H1 (cell line): Measurements from ENCODE around the gene COLEC11. TPM values are rescaled to one million over a fixed set of nuclear protein-coding genes. Genes with fewer than 3 reads are reported as not detected.
A peak's percentile ranks its signal among the peaks of the same experiment; 100 is the strongest.

Experiments used
- CTCF ChIA-PET: fragments of 300-600 bp; sonication (Branson Sonifier 250); formaldehyde crosslinking; loops from one replicate; lab custom pipeline; 2021; ENCODE audit not compliant: partially characterized antibody; lab: Charles Lee
- POLR2A ChIA-PET: fragments of 300-600 bp; sonication (Branson Sonifier 250); formaldehyde crosslinking; loops from one replicate; lab custom pipeline; 2021; ENCODE audit warnings: inconsistent platforms; ENCODE audit not compliant: partially characterized antibody; lab: Charles Lee
- DNase-seq, 2 experiments: peaks; one replicate each; pipeline versions ENCODE4 v3.0.0 to v3.0.0-alpha.2; 2010 to 2022; ENCODE audit warnings: low spot score in 2 of 2, low read depth in 1 of 2, mixed read lengths in 1 of 2
- FAIRE-seq: peaks from 2 replicates; lab custom pipeline; 2011; peaks lifted over from hg19 to GRCh38; lab: Jason Lieb, UNC
- H2AFZ ChIP-seq: 2 replicates; pipeline ENCODE4 v1.8.1; 2012; ENCODE audit warnings: low read length, inconsistent platforms
- H2AK5ac ChIP-seq: 2 replicates; pipeline ENCODE4 v1.6.1; 2013; ENCODE audit warnings: low read depth, low read length
- H2BK120ac ChIP-seq: replicated peaks from 2 replicates; pipeline ENCODE3; 2013; ENCODE audit warnings: low read depth, low read length, inconsistent platforms
- H2BK12ac ChIP-seq: 2 replicates; pipeline ENCODE4 v1.6.1; 2013; ENCODE audit warnings: low read depth, low read length
- H2BK15ac ChIP-seq: 2 replicates; pipeline ENCODE4 v1.6.1; 2013; ENCODE audit warnings: low read length
- H2BK20ac ChIP-seq: 2 replicates; pipeline ENCODE4 v1.6.1; 2013; ENCODE audit warnings: low read length
- H2BK5ac ChIP-seq: 2 replicates; pipeline ENCODE4 v1.6.1; 2013; ENCODE audit warnings: low read depth, low read length
- H3K14ac ChIP-seq: 2 replicates; pipeline ENCODE4 v1.6.1; 2013; ENCODE audit warnings: inconsistent platforms; ENCODE audit not compliant: insufficient read length
- H3K18ac ChIP-seq: 2 replicates; pipeline ENCODE4 v1.6.1; 2013; ENCODE audit warnings: low read length; ENCODE audit errors: extremely low read depth
- H3K23ac ChIP-seq: 2 replicates; pipeline ENCODE4 v1.6.1; 2013; ENCODE audit warnings: inconsistent platforms; ENCODE audit not compliant: insufficient read length
- H3K23me2 ChIP-seq: 2 replicates; pipeline ENCODE4 v1.6.1; 2013; ENCODE audit warnings: low read depth, low read length
- H3K27ac ChIP-seq: 2 replicates; pipeline ENCODE4 v1.6.1; 2011; ENCODE audit warnings: low read depth, low read length, inconsistent platforms
- H3K27me3 ChIP-seq, 4 experiments: replicated peaks in 1 of 4; 1 replicate in 1 of 4; 2 replicates in 3 of 4; pipeline versions ENCODE4 v1.6.1 to v1.8.1; 2011 to 2013; ENCODE audit warnings: low read length in 3 of 4, mild to moderate bottlenecking in 3 of 4, inconsistent platforms in 2 of 4, mixed read lengths in 2 of 4, moderate library complexity in 1 of 4; ENCODE audit not compliant: control insufficient read depth in 3 of 4, insufficient read depth in 3 of 4; ENCODE audit errors: extremely low read depth in 1 of 4
- H3K36me3 ChIP-seq, 4 experiments: 2 replicates each; pipeline versions ENCODE4 v1.6.1 to v1.8.1; 2011 to 2013; ENCODE audit warnings: mild to moderate bottlenecking in 4 of 4, low read length in 3 of 4, moderate library complexity in 2 of 4, control low read depth in 1 of 4, inconsistent platforms in 1 of 4; ENCODE audit not compliant: insufficient read depth in 4 of 4, control insufficient read depth in 2 of 4
- H3K4ac ChIP-seq: replicated peaks from 2 replicates; pipeline ENCODE3; 2013; ENCODE audit warnings: low read length, low read depth, mixed read lengths, inconsistent platforms; ENCODE audit not compliant: insufficient read length
- H3K4me1 ChIP-seq, 4 experiments: replicated peaks in 1 of 4; 1 replicate in 1 of 4; 2 replicates in 3 of 4; pipeline versions ENCODE4 v1.6.1 to v1.8.1; 2011 to 2013; ENCODE audit warnings: low read length in 3 of 4, inconsistent platforms in 2 of 4, mixed read lengths in 1 of 4; ENCODE audit not compliant: insufficient read depth in 4 of 4, control insufficient read depth in 3 of 4
- H3K4me2 ChIP-seq, 2 experiments: 2 replicates each; pipeline versions ENCODE4 v1.6.1 to v1.8.1; 2011 to 2013; ENCODE audit warnings: low read depth in 2 of 2, low read length in 2 of 2, control low read depth in 1 of 2, inconsistent platforms in 1 of 2, mild to moderate bottlenecking in 1 of 2; ENCODE audit not compliant: insufficient read depth in 1 of 2
- H3K4me3 ChIP-seq, 4 experiments: fragments of 200-600, 300-600 bp in 1 of 4; sonication (generic), shearing (Covaris generic), sonication (Bioruptor Twin) in 1 of 4; 2 replicates each; pipeline versions ENCODE4 v1.5.1 to v1.8.1; 2011 to 2016; ENCODE audit warnings: low read length in 4 of 4, low read depth in 3 of 4, control low read depth in 2 of 4, inconsistent platforms in 2 of 4, mild to moderate bottlenecking in 2 of 4, mixed read lengths in 1 of 4, moderate library complexity in 1 of 4; ENCODE audit not compliant: insufficient read depth in 2 of 4; ENCODE audit errors: extremely low read depth in 1 of 4
- H3K56ac ChIP-seq: replicated peaks from 2 replicates; pipeline ENCODE3; 2013; ENCODE audit warnings: low read depth, mild to moderate bottlenecking, mixed read lengths, low read length, inconsistent platforms; ENCODE audit not compliant: insufficient read length
- H3K79me1 ChIP-seq: 2 replicates; pipeline ENCODE4 v1.6.1; 2013; ENCODE audit warnings: low read depth, low read length, control low read depth
- H3K79me2 ChIP-seq, 2 experiments: 2 replicates each; pipeline versions ENCODE4 v1.6.1 to v1.8.1; 2012 to 2013; ENCODE audit warnings: low read length in 2 of 2, mild to moderate bottlenecking in 2 of 2, inconsistent platforms in 1 of 2; ENCODE audit not compliant: insufficient read depth in 2 of 2, control insufficient read depth in 1 of 2
- H3K9ac ChIP-seq, 4 experiments: replicated peaks in 1 of 4; 1 replicate in 1 of 4; 2 replicates in 3 of 4; pipeline versions ENCODE4 v1.6.1 to v1.8.1; 2011 to 2013; ENCODE audit warnings: low read depth in 3 of 4, low read length in 3 of 4, control low read depth in 2 of 4, mild to moderate bottlenecking in 2 of 4, moderate library complexity in 2 of 4, inconsistent platforms in 1 of 4; ENCODE audit errors: extremely low read depth in 1 of 4
- H3K9me3 ChIP-seq, 2 experiments: 2 replicates each; pipeline versions ENCODE4 v1.6.1 to v1.8.1; 2012 to 2013; ENCODE audit warnings: mild to moderate bottlenecking in 2 of 2, moderate library complexity in 2 of 2, control low read depth in 1 of 2, inconsistent platforms in 1 of 2, low read depth in 1 of 2, low read length in 1 of 2, mixed read lengths in 1 of 2; ENCODE audit not compliant: insufficient read depth in 2 of 2
- H4K20me1 ChIP-seq, 2 experiments: replicated peaks in 1 of 2; 2 replicates each; pipeline versions ENCODE3 to v1.8.1; 2011 to 2013; ENCODE audit warnings: inconsistent platforms in 2 of 2, low read length in 2 of 2, mild to moderate bottlenecking in 1 of 2; ENCODE audit not compliant: insufficient read depth in 2 of 2, control insufficient read depth in 1 of 2
- H4K5ac ChIP-seq: 2 replicates; pipeline ENCODE4 v1.6.1; 2013; ENCODE audit warnings: low read length, low read depth, mixed read lengths, inconsistent platforms; ENCODE audit not compliant: insufficient read length
- H4K8ac ChIP-seq: 2 replicates; pipeline ENCODE4 v1.8.0; 2013; ENCODE audit warnings: mild to moderate bottlenecking, moderate library complexity, low read length, inconsistent platforms; ENCODE audit not compliant: insufficient read depth; ENCODE audit errors: extremely low read depth
- H4K91ac ChIP-seq: replicated peaks from 2 replicates; pipeline ENCODE3; 2013; ENCODE audit warnings: low read length, mixed read lengths, inconsistent platforms; ENCODE audit not compliant: insufficient read length
- CBX8 ChIP-seq: fragments of 300-800, 300-1000 bp; sonication (generic); IDR thresholded peaks from 2 replicates; pipeline ENCODE4 v1.7.1; 2016; ENCODE audit warnings: low read depth, low read length, borderline replicate concordance
- FOSL1 ChIP-seq: IDR thresholded peaks from 2 replicates; pipeline ENCODE4 v1.6.1; 2011; ENCODE audit warnings: mild to moderate bottlenecking, low read depth, low read length, moderate library complexity; ENCODE audit not compliant: insufficient read depth
- GTF2F1 ChIP-seq: IDR thresholded peaks from 2 replicates; pipeline ENCODE4 v1.6.1; 2012; ENCODE audit warnings: low read depth, low read length, improper control_type of control experiment, borderline replicate concordance
- HDAC2 ChIP-seq, 2 experiments: fragments of 300-600 bp in 1 of 2; sonication (generic) in 1 of 2; IDR thresholded peaks; 2 replicates each; pipeline ENCODE4 v1.6.1; 2011 to 2012; ENCODE audit warnings: low read depth in 2 of 2, low read length in 2 of 2, mild to moderate bottlenecking in 2 of 2, moderate library complexity in 2 of 2, borderline replicate concordance in 1 of 2, inconsistent platforms in 1 of 2
- JUND ChIP-seq: IDR thresholded peaks from 2 replicates; pipeline ENCODE4 v1.6.1; 2011; ENCODE audit warnings: mild to moderate bottlenecking, improper control_type of control experiment, low read length
- KDM5A ChIP-seq: fragments of 200-600 bp; IDR thresholded peaks from 2 replicates; pipeline ENCODE4 v1.7.1; 2012; ENCODE audit warnings: mild to moderate bottlenecking, low read length, inconsistent platforms, mixed read lengths
- MAFK ChIP-seq: IDR thresholded peaks from 2 replicates; pipeline ENCODE4 v1.6.1; 2012; ENCODE audit warnings: low read depth, mild to moderate bottlenecking, improper control_type of control experiment, low read length
- NANOG ChIP-seq: IDR thresholded peaks from 2 replicates; pipeline ENCODE4 v1.6.1; 2011; ENCODE audit warnings: low read length, low read depth, mild to moderate bottlenecking, inconsistent platforms; ENCODE audit not compliant: insufficient read depth, poor library complexity, severe bottlenecking
- PHF8 ChIP-seq: fragments of 200-600 bp; sonication (generic); conservative IDR thresholded peaks from 2 replicates; pipeline ENCODE4 v1.7.1; 2012; ENCODE audit warnings: low read depth, mild to moderate bottlenecking, inconsistent platforms, low read length, moderate library complexity
- RFX5 ChIP-seq: IDR thresholded peaks from 2 replicates; pipeline ENCODE4 v1.6.1; 2011; ENCODE audit warnings: low read depth, low read length, improper control_type of control experiment, borderline replicate concordance
- TCF12 ChIP-seq: IDR thresholded peaks from 2 replicates; pipeline ENCODE4 v1.6.1; 2011; ENCODE audit warnings: low read depth, mild to moderate bottlenecking, low read length
- YY1 ChIP-seq: IDR thresholded peaks from 2 replicates; pipeline ENCODE4 v1.6.1; 2011; ENCODE audit warnings: low read depth, mild to moderate bottlenecking, low read length
- WGBS, 2 experiments: shearing (Covaris generic) in 1 of 2; methylation state at CpG; one replicate each; pipeline versions ENCODE4 v1.1.6 to v1.1.7; 2013 to 2015; ENCODE audit warnings: low lambda C conversion rate in 2 of 2, mixed read lengths in 2 of 2, inconsistent platforms in 1 of 2, low coverage in 1 of 2, missing lambda C conversion rate in 1 of 2; ENCODE audit not compliant: insufficient replicate concordance in 2 of 2, insufficient coverage in 1 of 2, insufficient read length in 1 of 2; ENCODE audit errors: extremely low coverage in 1 of 2, missing lambda C conversion rate in 1 of 2; 5-methylcytosine and 5-hydroxymethylcytosine counted together
- polyA plus RNA-seq, 7 experiments: library from polyadenylated mRNA; depleted of rRNA in 3 of 7; stranded (reverse) in 5 of 7; unstranded in 2 of 7; fragments of >200 nt in 5 of 7; fragments of 200-250 nt in 2 of 7; gene quantifications; 1 replicate in 5 of 7; 2 replicates in 1 of 7; 4 replicates in 1 of 7; pipeline versions ENCODE4 v1.2.1 to v1.2.3, GENCODE V29; 2011 to 2013; ENCODE audit warnings: missing spikeins in 2 of 7, mixed read lengths in 2 of 7
- total RNA-seq: library from RNA; stranded (reverse); fragmentation: NEBNext Ultra II Directional; extraction: Animal tissue kit (Norgen Biotek cat#: 25700); gene quantifications from 2 replicates; pipeline ENCODE4 v1.2.1, GENCODE V29; 2021
- TF ChIP-seq, protein P1 (sequence below): IDR thresholded peaks from 2 replicates; pipeline ENCODE4 v1.6.1; 2012; ENCODE audit warnings: inconsistent platforms
- TF ChIP-seq, protein P2 (sequence below): IDR thresholded peaks from 2 replicates; pipeline ENCODE4 v1.6.1; 2012; ENCODE audit warnings: inconsistent platforms

Gene COLEC11
- total and polyA plus RNA-seq, 2 of the 8 experiments (the other 6 are each of a cell fraction or from before 2014, with no cell fraction given), result 0.47 to 0.80 TPM

DNA sequence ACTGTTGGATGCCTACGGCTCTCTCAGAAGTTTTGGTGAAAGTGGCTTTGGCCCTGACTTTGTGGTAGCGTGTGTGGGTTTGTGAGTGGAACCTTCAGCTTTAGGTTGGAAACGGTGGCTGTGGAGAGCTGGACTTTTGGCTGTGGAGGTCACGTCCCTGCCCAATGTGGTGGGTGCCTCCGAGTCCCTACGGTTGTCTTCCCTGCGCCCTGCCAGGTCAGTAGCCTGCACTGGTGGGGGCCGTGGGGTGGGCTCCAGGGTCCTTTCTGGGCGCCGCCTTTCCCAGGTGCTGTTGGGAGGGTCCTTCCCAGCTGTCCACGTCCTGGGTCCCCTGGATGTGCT is 11.1 kb downstream of the COLEC11 start:
- Histone ChIP-seq H3K27me3 (no peaks in the 10 kb centered on the region; a peak in 1 of 7 replicates), H2BK5ac (no peak overlapping the region), H3K27ac (no peak overlapping the region), H3K9me3 (no peaks in the 10 kb centered on the region), H2BK15ac (0 out of 2 replicates have a peak overlapping the region, but pooled peaks have one; percentile 61), H3K4ac (no peak overlapping the region), H3K18ac (no peak overlapping the region), H3K79me2 (no peaks in the 10 kb centered on the region), H3K36me3 (no peaks in the 10 kb centered on the region), H3K56ac (no peak overlapping the region), H3K79me1 (no peaks in the 10 kb centered on the region), H2BK20ac (no peak overlapping the region), H4K91ac (no peak overlapping the region), H4K20me1 (peaks cover 0 to 2% of the 10 kb centered on the region in 2 experiments), H2AK5ac (no peak overlapping the region), H2AFZ (no peak overlapping the region), H3K23ac (no peak overlapping the region), H4K5ac (no peak overlapping the region), H3K23me2 (no peaks in the 10 kb centered on the region), H3K4me1 (no peaks in the 10 kb centered on the region), H4K8ac (no peak overlapping the region), H3K4me2 (no peak overlapping the region), H3K14ac (no peak overlapping the region), H2BK120ac (no peak overlapping the region), H2BK12ac (no peak overlapping the region), H3K4me3 (no peak overlapping the region), H3K9ac (no peak overlapping the region)
- CTCF ChIA-PET, result no interaction called here
- WGBS, 2 experiments, result 92% methylated on average over 11 of the region's 11 CpGs; no CpG with 5 or more reads in 1 of the 2 experiments
- FAIRE-seq (no peak), DNase-seq (no peak)
- POLR2A ChIA-PET, result interaction anchor here (0.8 kb wide), 1 partner anchor 48 kb away, joined by 3 read pairs; the partner anchor contains the start of gene RNASEH1
- TF ChIP-seq, protein P1, sequence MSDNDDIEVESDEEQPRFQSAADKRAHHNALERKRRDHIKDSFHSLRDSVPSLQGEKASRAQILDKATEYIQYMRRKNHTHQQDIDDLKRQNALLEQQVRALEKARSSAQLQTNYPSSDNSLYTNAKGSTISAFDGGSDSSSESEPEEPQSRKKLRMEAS, result no peak
- no peak for TF ChIP-seq KDM5A
- TF ChIP-seq, protein P2, sequence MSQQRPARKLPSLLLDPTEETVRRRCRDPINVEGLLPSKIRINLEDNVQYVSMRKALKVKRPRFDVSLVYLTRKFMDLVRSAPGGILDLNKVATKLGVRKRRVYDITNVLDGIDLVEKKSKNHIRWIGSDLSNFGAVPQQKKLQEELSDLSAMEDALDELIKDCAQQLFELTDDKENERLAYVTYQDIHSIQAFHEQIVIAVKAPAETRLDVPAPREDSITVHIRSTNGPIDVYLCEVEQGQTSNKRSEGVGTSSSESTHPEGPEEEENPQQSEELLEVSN, result no peak
- TF ChIP-seq JUND, result no peak
- no peak for TF ChIP-seq FOSL1
- no peak for TF ChIP-seq RFX5
- no peak for TF ChIP-seq HDAC2 (IDR thresholded peaks at IDR 0.05; ENCODE audit: borderline replicate concordance in 1 of 2, low read depth in 2 of 2, low read length in 2 of 2)
- TF ChIP-seq NANOG, result no peak
- TF ChIP-seq CBX8, result no peak
- TF ChIP-seq PHF8, result no peak
- no peak for TF ChIP-seq GTF2F1
- no peak for TF ChIP-seq YY1
- TF ChIP-seq TCF12, result no peak
- no peak for TF ChIP-seq MAFK
